SK-N-SH treated with all-trans-retinoic acid at 6 μM for 48 hours (cell line): ENCODE measurements around the gene NT5DC1.

ENCODE experiments used
- ATAC-seq: fragments of 200-7000 bp; cut with Tn5 transposase; 3 replicates; pipeline ENCODE4 v1.9.1; 2020; ENCODE audit warnings: mild to moderate bottlenecking, moderate library complexity
- ARNTL ChIP-seq: fragments of 450-650 bp; formaldehyde crosslinking; IDR thresholded peaks from 2 replicates; pipeline ENCODE4 v1.5.0; 2020; ENCODE audit warnings: low read depth, mild to moderate bottlenecking, moderate library complexity, borderline replicate concordance
- BACH2 ChIP-seq: fragments of 250-450 bp; sonication (Bioruptor Pico); IDR thresholded peaks from 2 replicates; pipeline ENCODE4 v1.9.0; 2021; ENCODE audit warnings: mild to moderate bottlenecking, borderline replicate concordance
- CSDC2 ChIP-seq: fragments of 250-450 bp; sonication (Bioruptor Pico); IDR thresholded peaks from 2 replicates; pipeline ENCODE4 v1.5.0; 2020; ENCODE audit warnings: mild to moderate bottlenecking, moderate library complexity
- ESRRG ChIP-seq: fragments of 250-450 bp; sonication (Bioruptor Pico); IDR thresholded peaks from 2 replicates; pipeline ENCODE4 v1.6.1; 2021; ENCODE audit warnings: mild to moderate bottlenecking
- GLIS3 ChIP-seq: fragments of 250-450 bp; sonication (Bioruptor Pico); IDR thresholded peaks from 2 replicates; pipeline ENCODE4 v1.5.0; 2020; ENCODE audit warnings: mild to moderate bottlenecking, moderate library complexity
- OSR1 ChIP-seq: fragments of 250-450 bp; sonication (Bioruptor Pico); IDR thresholded peaks from 2 replicates; pipeline ENCODE4 v1.8.0; 2022; ENCODE audit warnings: moderate library complexity, mild to moderate bottlenecking, inconsistent platforms
- PPARA ChIP-seq: fragments of 250-450 bp; sonication (Bioruptor Pico); IDR thresholded peaks from 2 replicates; pipeline ENCODE4 v1.5.0; 2020; ENCODE audit warnings: mild to moderate bottlenecking, borderline replicate concordance
- SNAI2 ChIP-seq: fragments of 250-450 bp; sonication (Bioruptor Pico); IDR thresholded peaks from 2 replicates; pipeline ENCODE4 v1.5.0; 2020; ENCODE audit warnings: mild to moderate bottlenecking, moderate library complexity
- TCF4 ChIP-seq: fragments of 250-450 bp; sonication (Bioruptor Pico); IDR thresholded peaks from 2 replicates; pipeline ENCODE4 v1.8.0; 2021; ENCODE audit warnings: mild to moderate bottlenecking, moderate library complexity, borderline replicate concordance
- TOX ChIP-seq: fragments of 250-450 bp; sonication (Bioruptor Pico); IDR thresholded peaks from 2 replicates; pipeline ENCODE4 v1.8.0; 2021; ENCODE audit warnings: mild to moderate bottlenecking, moderate library complexity, borderline replicate concordance
- ZFP3 ChIP-seq: fragments of 250-450 bp; sonication (Bioruptor Pico); IDR thresholded peaks from 2 replicates; pipeline ENCODE4 v1.5.0; 2020; ENCODE audit warnings: mild to moderate bottlenecking, moderate library complexity
- ZFP30 ChIP-seq: fragments of 450-650 bp; formaldehyde crosslinking; IDR thresholded peaks from 2 replicates; pipeline ENCODE4 v1.5.0; 2022; ENCODE audit warnings: mild to moderate bottlenecking, moderate library complexity
- ZNF565 ChIP-seq: fragments of 450-650 bp; formaldehyde crosslinking; conservative IDR thresholded peaks from 2 replicates; pipeline ENCODE4 v1.5.0; 2020; ENCODE audit warnings: low read depth, mild to moderate bottlenecking, moderate library complexity
- ZNF70 ChIP-seq: fragments of 450-650 bp; formaldehyde crosslinking; IDR thresholded peaks from 2 replicates; pipeline ENCODE4 v1.5.0; 2020; ENCODE audit warnings: mild to moderate bottlenecking, moderate library complexity
- ZNF8 ChIP-seq: fragments of 450-650 bp; formaldehyde crosslinking; IDR thresholded peaks from 2 replicates; pipeline ENCODE4 v1.5.0; 2020; ENCODE audit warnings: mild to moderate bottlenecking, moderate library complexity
- TF ChIP-seq, protein P1 (sequence below): fragments of 250-450 bp; sonication (Bioruptor Pico); IDR thresholded peaks from 2 replicates; pipeline ENCODE4 v1.8.0; 2020; ENCODE audit warnings: mild to moderate bottlenecking, moderate library complexity, borderline replicate concordance
- TF ChIP-seq, protein P2 (sequence below): fragments of 250-450 bp; sonication (Bioruptor Pico); IDR thresholded peaks from 2 replicates; pipeline ENCODE4 v1.5.1; 2020; ENCODE audit warnings: low read depth, mild to moderate bottlenecking, moderate library complexity
- TF ChIP-seq, protein P3 (sequence below): fragments of 250-450 bp; sonication (Bioruptor Pico); IDR thresholded peaks from 2 replicates; pipeline ENCODE4 v1.5.1; 2021; ENCODE audit warnings: mild to moderate bottlenecking, moderate library complexity
- TF ChIP-seq, protein P4 (sequence below): fragments of 250-450 bp; sonication (Bioruptor Pico); IDR thresholded peaks from 2 replicates; pipeline ENCODE4 v1.8.0; 2021; ENCODE audit warnings: low read depth, mild to moderate bottlenecking, moderate library complexity, borderline replicate concordance

NT5DC1 gene

DNA sequence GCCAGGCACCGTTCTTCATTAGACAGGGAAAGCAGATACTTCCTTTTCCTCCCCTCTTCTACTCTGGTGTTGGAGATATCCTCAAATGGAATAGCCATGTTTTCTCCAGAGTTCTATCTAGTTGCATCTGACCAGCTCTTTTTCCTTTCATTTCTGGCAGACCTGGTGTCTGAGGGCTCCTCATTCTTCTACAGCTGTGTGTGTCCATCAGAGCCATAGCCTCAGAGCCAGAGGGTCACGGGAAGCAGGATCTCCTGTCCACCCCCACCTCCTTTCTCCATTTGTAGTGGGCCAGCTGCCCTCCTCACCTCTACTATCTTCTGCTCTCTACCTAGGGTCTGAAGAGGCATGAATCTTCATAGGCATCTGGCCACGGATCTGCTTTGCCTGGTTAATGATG lies 96.2 kb downstream of the NT5DC1 start:
- TF ChIP-seq, protein P1, sequence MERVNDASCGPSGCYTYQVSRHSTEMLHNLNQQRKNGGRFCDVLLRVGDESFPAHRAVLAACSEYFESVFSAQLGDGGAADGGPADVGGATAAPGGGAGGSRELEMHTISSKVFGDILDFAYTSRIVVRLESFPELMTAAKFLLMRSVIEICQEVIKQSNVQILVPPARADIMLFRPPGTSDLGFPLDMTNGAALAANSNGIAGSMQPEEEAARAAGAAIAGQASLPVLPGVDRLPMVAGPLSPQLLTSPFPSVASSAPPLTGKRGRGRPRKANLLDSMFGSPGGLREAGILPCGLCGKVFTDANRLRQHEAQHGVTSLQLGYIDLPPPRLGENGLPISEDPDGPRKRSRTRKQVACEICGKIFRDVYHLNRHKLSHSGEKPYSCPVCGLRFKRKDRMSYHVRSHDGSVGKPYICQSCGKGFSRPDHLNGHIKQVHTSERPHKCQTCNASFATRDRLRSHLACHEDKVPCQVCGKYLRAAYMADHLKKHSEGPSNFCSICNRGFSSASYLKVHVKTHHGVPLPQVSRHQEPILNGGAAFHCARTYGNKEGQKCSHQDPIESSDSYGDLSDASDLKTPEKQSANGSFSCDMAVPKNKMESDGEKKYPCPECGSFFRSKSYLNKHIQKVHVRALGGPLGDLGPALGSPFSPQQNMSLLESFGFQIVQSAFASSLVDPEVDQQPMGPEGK (CRISPR knock-in tag), result no peak
- TF ChIP-seq, protein P2, sequence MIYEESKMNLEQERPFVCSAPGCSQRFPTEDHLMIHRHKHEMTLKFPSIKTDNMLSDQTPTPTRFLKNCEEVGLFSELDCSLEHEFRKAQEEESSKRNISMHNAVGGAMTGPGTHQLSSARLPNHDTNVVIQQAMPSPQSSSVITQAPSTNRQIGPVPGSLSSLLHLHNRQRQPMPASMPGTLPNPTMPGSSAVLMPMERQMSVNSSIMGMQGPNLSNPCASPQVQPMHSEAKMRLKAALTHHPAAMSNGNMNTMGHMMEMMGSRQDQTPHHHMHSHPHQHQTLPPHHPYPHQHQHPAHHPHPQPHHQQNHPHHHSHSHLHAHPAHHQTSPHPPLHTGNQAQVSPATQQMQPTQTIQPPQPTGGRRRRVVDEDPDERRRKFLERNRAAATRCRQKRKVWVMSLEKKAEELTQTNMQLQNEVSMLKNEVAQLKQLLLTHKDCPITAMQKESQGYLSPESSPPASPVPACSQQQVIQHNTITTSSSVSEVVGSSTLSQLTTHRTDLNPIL, result no peak
- TF ChIP-seq CSDC2 (CRISPR knock-in tag), result no peak
- TF ChIP-seq ESRRG, result no peak
- no peak for TF ChIP-seq GLIS3 (CRISPR knock-in tag)
- TF ChIP-seq ZNF8, result no peak
- no peak for TF ChIP-seq BACH2 (CRISPR knock-in tag)
- no peak for TF ChIP-seq ZFP30 (CRISPR knock-in tag)
- TF ChIP-seq SNAI2 (CRISPR knock-in tag), result no peak
- no peak for TF ChIP-seq ARNTL (CRISPR knock-in tag)
- ATAC-seq, result no peak

DNA sequence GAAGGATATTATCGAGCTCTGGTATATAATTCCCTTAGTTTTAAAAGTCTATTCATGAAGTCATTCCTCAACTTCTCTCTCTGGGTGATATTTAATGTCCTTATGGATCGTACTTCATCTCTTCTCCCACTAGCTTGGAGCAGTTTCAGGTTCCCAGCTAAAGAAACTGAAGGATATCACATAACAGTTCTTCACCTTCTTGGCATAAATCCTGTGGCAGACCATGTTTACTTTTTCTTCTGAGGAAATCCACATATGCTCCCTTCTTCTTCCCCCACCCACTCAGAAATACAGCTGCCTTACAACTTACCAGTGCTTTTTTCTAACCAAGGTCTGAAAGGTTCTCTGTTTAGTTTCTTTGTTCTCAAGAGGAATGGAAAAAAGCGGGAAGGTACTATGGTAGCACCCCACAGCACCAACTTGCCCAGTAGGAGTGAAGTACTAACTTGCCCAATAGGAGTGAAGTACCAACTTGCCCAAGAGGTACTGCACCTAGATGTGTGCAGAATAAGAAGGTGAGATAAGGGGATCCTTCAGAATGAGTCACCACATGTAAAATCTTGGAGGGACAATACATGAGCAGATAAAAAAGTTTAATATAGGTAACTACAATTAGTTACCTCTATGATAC lies 100.1 kb downstream of the NT5DC1 start:
- ATAC-seq, result no peak
- TF ChIP-seq TOX (CRISPR knock-in tag) (no peak), TCF4 (CRISPR knock-in tag) (no peak), OSR1 (CRISPR knock-in tag) (no peak), ZFP30 (CRISPR knock-in tag) (no peak), BACH2 (CRISPR knock-in tag) (no peak), ESRRG (no peak), PPARA (no peak), ZFP3 (no peak), ZNF70 (CRISPR knock-in tag) (no peak), ZNF8 (no peak), ZNF565 (CRISPR knock-in tag) (no peak)
- TF ChIP-seq, protein P3, sequence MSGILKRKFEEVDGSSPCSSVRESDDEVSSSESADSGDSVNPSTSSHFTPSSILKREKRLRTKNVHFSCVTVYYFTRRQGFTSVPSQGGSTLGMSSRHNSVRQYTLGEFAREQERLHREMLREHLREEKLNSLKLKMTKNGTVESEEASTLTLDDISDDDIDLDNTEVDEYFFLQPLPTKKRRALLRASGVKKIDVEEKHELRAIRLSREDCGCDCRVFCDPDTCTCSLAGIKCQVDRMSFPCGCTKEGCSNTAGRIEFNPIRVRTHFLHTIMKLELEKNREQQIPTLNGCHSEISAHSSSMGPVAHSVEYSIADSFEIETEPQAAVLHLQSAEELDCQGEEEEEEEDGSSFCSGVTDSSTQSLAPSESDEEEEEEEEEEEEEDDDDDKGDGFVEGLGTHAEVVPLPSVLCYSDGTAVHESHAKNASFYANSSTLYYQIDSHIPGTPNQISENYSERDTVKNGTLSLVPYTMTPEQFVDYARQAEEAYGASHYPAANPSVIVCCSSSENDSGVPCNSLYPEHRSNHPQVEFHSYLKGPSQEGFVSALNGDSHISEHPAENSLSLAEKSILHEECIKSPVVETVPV (CRISPR knock-in tag), result no peak

DNA sequence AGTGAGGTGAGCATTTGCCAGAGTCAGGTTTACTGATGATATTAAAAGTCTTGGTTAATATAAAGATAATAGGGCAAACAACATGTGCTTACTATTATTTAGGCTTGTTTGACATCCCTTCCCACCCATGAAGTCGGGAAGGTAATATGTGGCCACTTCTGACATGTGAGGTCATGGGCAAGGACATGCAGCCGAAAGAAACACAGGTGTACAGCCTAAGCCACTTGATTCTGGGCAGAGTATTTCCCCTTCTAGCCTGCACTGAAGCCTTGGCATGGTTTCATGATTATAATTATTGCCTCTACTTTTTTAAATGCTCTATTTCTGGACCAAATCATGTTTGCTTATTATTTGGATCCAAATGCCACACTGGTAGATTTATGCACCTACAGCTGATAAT lies 100.9 kb downstream of the NT5DC1 start:
- ATAC-seq, result no peak
- TF ChIP-seq TCF4 (CRISPR knock-in tag), result no peak
- TF ChIP-seq, protein P4, sequence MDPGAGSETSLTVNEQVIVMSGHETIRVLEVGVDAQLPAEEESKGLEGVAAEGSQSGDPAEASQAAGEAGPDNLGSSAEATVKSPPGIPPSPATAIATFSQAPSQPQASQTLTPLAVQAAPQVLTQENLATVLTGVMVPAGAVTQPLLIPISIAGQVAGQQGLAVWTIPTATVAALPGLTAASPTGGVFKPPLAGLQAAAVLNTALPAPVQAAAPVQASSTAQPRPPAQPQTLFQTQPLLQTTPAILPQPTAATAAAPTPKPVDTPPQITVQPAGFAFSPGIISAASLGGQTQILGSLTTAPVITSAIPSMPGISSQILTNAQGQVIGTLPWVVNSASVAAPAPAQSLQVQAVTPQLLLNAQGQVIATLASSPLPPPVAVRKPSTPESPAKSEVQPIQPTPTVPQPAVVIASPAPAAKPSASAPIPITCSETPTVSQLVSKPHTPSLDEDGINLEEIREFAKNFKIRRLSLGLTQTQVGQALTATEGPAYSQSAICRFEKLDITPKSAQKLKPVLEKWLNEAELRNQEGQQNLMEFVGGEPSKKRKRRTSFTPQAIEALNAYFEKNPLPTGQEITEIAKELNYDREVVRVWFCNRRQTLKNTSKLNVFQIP (CRISPR knock-in tag), result no peak
- TF ChIP-seq, all 23 proteins: peak for 0

DNA sequence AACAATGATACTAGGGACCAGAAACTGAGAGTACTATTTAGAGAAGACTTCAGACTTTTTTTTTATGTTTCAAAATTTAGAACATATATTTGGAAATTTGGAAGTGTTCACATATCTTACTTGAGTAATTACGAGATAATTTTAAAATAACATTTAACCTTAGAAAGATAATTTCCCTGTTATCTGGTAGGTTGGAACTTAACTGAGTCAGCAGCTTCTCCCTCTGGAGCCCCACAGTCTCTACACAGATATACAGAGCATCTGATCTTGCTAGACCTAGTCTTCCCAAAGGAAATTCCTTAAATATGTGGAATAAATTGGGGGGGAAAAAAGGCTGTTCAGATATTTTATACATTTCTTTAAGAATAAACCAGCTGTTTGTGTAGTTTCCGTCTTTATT lies 104.6 kb downstream of the NT5DC1 start:
- TF ChIP-seq ESRRG, result no peak
- TF ChIP-seq, all 23 proteins: peak for 0
- ATAC-seq, result peak; percentile 39; the same call in 1 of the 3 replicates

DNA sequence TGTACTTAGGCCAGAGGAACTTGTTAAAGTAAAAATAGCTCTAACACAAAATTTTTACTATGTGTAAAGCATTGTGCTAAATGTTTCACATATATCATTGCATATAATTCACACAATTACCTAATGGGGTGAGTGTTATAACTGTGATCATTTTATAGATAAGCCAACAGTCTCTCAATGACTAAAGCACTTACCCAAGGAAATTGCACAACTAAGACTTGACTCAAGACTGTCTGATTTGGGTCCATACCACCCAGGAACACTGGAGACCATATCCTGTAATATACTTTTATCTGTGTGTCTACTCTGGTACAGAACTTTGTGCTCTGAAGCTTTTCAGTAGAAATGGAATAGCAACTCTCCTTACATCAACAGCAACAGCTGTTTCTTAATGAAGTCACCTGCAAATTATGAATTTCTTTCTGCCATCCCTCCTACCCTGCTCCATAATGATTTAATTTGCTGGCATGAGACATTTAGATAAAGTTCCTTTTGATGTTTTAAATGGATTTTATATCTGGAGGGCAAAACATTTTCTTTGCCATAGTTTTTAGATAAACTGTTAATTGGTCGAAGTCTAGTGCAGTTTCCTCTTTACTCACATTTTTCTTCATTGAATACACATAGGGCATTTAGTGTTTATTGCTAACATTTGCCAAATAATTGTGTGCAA lies 105.7 kb downstream of the NT5DC1 start:
- ATAC-seq, result no peak
- 0 out of 2 replicates have a peak, but pooled peaks have one; percentile 26 for TF ChIP-seq TCF4 (CRISPR knock-in tag)
- TF ChIP-seq, protein P1 (CRISPR knock-in tag), result no peak
